Occipital lobe (tissue), 2 donors: ENCODE data around the gene TECPR2. TPM values are rescaled to one million over a fixed set of nuclear protein-coding genes. Genes with fewer than 3 reads are reported as not detected.
"Not testable (repeated sequence)": the region's sequence is repeated elsewhere in the genome, so short reads cannot be mapped to it uniquely, and the experiment has no call there.

Experiments used
- DNase-seq: peaks from one replicate; lab custom pipeline; 2025; lab: John Stamatoyannopoulos, UW
- total RNA-seq: library from RNA; depleted of rRNA; stranded (reverse); fragments of >200 nt; gene quantifications from one replicate; pipeline ENCODE4 v1.2.3, GENCODE V29; 2014

Gene TECPR2
- total RNA-seq, 1 donor from 2014 or later: 15.9 TPM

DNA sequence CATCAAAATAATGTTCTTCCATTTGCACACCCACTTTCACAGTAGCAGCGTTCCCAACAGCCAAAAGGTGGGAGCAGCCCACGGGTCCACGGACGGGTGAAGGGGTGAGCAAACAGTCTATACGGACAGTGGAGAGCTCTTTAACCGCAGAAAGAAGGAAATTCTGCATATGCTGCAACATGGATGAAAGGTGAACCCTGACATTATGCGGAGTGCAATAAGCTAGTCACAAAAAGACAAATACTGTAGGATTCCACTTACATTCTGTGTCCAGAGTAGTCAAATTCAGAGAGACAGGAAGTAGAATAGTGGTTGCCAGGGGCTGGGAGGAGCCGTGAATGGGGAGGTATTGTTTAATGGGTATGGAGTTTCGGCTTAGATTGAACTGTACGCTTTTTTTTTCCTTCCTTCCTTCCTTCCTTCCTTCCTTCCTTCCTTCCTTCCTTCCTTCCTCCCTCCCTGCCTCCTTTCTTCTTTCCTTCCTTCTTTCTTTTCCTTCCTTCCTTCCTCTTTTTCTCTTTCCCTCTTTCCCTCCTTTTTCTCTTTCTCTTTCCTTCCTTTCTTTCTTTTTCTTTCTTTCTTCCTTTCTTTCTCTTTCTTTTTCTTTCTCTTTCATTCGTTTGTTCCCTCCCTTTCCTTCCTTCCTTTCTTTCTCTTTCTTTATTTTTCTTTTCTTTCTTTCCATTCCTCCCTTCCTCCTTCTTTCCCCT, 162.6 kb downstream of the TECPR2 start:
- no peak for DNase-seq

DNA sequence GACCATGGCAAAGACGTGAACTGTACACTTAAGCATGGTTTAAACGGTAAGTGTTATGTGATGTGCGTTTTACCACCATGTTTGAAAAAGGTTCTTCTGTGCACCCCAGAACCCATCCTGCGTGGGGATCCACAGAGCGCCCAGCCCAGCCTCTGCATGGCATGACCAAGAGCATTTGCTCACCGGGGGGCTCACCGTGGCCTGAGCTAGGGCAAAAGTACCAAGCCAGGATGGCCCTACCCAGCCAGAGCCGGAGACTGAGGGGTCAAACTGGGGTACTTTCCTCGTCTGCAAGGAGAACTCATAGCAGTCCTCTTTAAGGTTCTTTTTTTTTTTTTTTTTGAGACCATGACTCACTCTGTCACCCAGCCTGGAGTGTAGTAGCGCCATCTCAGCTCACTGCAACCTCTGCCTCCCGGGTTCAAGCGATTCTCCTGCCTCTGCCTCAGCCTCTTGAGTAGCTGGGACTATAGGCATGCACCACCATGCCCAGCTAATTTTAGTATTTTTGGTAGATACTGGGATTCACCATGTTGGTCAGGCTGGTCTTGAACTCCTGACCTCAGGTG, 163.3 kb downstream of the TECPR2 start:
- DNase-seq: no peak

DNA sequence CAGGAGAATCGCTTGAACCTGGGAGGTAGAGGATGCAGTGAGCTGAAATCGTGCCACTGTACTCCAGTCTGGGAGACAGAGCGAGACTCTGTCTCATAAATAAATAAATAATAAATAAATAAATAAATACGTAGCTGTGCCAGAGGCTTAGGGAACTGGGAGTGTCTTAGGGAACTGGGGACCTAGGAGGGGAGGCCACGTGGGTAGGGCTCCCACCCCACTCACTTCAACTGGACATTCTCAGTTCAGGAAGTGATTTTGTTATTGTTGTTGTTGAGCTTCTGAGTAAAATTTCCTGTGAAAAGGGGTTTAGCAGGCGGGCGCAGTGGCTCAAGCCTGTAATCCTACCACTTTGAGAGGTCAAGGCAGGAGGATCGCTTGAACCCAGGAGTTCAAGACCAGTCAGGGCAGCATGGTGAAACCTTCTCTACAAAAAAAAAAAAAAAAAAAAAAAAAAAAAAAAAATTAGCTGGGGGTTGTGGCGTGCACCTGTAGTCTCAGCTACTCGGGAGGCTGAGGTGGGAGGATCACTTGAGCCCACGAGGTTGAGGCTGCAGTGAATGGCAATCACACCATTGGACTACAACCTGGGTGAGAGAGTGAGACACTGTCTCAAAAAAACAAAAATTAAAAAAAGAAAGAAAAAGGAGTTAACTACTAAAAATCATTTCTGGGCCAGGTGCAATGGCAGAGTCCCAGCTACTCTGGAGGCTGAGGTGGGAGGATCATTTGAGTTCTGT, 165.9 kb downstream of the TECPR2 start:
- DNase-seq: no peak

DNA sequence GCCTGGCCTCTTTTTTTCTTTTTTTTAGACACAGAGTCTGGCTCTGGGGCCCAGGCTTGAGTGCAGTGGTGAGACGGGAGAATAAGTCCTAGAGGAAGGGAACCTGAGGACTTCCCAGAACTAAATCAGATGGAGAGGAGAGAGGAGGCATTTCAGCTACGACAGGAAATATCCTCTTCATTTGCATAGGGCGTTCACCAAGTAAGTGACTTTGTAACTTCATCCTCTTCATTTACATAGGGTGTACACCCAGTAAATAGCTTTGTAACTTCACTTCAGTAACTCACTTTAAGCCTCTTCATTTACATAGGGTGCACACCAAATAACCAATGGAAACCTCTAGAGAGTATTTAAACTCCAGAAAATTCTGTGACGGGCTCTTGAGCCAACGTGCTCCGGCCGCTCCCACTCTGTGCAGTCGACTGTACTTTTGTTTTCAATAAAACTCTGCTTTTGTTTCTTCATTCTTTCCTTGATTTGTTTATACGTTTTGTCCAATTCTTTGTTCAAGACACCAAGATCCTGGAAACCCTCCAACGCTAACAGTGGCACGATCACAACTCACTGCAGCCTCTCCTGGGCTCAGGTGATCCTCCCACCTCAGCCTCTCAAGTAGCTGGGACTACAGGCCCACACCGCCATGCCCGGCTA, 168.2 kb downstream of the TECPR2 start:
- DNase-seq: no peak

DNA sequence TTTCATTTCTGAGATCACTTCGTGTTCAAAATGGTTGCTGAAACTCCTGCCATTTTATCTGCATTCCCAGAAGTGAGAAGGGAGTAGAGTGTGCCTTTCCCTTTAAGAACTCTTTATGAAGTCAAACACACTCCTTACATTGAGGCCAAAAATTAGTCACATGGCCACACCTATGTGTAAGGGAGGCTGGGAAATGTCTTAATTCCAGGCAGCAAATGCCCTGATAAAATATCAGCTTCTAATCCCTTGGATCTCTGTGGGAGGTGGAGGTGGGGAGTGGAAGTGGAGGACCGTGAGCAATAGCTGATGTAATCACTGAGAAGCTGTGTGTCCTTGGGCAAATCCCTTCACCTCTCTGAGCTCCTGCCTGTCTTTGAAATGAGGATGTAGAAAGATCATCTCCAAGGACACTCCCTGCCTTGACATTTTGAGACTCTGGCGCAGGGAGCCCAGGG, 169.5 kb downstream of the TECPR2 start:
- no peak for DNase-seq

DNA sequence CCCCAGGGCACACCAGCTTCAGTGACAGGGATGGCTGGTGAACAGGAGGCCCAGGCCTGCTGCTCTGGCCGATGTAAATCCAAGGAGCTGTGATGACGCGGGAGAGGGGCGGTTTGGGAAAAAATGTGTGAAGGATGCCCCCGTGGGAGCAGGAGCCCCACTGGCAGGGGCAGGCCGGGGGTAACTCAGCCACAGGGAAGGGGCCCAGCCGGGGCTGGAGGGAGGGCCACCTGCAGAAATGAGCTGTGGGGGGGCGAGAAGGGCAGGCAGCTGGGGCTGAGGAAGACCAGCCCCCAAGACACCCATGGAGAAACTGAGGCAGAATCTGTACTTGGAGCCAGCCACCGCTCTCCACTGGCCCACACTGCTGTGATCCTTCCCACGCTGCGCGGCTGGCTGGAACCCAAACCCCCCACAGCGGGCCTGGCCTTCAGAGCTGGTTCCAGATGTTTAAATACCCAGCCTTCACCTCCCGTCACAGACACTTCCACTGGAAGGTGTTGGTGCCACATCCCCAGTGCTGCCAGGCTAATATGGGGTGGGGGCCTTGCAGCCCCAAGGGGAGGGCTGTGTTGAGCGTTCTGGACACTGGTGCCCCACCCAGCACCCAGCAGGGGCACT, 175.3 kb downstream of the TECPR2 start:
- DNase-seq: no peak

DNA sequence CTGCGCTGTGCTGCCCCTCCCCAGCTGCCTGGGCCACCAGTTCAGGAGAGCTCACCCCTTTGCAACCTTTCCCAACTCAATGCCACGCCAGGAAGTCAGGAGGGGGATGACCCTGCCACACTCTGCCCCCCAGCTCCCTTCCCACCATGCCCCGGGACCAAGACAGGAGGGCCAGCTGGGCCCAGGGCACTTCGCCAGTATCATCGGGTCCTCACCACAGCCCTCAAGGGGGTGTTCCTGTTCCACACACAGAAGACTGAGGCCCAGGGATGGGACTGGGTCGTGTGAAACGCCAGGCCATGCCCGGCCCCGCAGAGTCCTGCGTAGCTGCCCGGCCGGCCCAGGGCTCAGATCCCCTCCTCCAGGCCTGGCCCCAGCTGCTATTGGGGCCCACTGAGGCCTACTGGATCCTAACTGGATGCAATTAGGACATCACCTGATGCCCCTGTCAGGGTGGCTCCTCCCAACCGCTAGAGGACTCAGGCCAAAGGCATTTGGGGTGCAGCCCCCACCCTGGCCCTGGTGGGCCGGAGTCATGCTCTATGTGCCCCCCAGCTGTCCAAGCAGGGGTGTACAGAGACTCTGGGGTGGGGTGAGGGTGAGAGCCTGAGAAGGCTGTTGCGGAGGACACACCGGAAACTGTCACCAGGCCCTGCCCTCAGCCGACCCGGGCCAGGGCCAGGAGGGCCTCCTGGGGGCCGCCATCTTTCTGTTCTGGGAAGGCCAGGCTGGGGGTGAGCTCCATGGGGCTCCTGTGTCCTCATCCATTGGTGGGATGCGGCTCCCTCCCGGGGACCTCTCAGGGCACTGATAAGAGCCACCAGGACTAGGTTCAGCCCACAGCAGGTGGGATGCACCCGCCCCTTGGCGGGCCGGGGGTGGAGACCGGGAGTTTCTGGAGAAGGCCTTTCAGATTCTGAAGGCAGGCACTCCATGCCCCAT, 176.1 kb downstream of the TECPR2 start:
- no peak for DNase-seq

DNA sequence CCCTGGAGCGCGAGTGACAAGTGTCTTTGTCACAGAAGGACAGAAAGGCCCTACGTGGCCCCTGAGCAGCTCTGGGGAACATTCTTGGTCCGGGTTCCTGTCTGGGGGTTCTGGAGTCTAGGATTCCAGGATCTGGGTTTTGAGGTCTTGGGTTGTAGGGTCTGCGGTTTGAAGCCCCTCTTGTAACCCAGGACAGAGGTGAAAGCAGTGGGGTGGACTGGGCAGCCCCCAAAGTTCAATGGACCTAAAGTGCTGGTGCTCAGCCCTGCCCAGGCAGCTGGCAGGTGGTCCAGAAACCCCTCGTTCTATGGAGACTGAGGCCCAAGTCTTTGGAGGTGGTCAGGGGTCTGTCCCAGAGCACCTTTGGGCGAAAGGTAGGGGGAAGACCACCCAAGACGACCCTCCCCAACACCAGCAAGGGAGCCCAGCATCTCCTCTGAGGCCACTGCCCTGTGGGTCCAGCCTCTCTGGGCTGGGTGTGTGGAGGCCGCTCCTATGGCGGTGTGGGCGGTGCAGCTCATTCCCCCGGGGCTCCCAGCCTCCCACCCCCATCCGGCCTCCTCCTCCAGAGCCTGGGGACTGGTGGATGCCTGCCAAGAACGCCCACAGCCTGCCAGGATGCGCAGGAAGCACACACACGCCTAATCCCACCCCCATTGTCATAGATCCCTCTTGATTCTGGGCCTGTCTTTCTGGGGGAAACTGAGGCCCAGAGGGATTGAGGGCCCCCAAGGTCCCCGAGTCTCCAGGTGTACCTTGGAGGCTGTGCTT, 177.0 kb downstream of the TECPR2 start:
- DNase-seq: no peak

DNA sequence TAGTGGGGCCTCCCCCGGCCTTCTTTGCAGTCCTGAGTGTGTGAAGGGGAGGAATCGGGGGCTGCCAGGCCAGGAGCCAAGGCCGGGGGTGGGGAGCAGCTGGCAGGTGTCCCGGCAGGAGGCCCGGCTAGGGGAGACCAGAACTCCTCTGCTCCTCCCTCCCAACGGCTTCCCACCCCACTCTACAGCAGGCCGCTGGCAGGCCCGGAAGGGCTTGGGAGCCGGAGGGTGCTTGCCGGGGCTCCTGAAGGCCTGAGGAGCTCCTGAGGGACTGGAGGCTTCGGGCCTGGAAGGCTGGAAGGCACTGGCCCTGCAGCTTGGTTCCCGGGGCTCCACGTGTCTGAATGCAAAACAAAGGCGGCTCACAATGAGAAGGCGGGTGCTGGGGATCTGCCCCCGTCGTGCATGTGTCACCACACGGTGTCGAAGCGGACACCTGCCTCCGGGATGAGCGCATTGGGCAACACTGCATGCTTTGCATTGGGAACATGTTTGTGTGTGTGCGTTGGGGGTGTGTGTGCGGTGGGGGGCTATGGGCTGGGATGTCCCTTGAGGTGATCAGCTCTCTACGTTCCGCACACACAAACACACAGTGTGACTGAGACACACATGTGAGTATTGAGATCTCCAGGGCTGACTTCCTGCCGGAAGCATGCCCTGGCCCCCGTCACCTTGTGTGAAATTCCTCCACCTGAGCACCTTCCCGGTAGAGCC, 177.7 kb downstream of the TECPR2 start:
- DNase-seq: no peak

DNA sequence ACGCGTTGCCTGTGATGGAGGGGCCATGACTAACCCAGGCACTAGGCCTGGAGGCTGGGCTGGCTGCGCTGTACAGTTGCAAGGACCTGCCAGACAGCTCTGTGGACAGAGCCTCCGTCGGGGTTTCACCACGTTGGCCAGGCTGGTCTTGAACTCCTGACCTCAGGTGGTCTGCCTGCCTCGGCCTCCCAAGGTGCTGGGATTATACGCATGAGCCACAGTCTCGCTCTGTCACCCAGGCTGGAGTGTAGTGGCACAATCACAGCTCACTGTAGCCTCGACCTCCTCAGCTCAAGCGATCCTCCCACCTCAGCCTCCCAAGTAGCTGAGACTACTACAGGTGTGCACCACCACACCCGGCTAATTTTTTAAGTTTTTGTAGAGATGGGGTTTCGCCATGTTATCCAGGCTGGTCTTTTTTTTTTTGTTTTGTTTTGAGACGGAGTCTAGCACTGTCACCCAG, 178.3 kb downstream of the TECPR2 start:
- DNase-seq: not testable (repeated sequence)

DNA sequence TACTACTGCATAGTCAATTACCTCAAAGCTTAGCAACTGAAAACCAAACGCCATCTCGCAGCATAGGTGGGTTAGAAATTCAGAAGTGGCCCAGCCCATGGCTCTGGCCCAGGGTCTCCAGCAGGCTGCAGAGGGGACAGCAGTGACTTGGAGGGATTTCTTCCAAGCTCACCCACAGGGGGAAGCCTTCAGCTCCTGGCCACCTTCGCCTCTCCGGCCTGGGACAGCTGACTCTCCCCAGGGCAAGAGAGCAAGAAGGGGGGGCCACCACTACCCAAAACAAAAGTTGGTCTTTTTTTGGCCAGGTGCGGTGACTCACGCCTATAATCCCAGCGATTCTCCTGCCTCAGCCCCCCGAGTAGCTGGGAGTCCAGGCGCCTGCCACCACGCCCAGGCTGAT, 179.0 kb downstream of the TECPR2 start:
- no peak for DNase-seq

DNA sequence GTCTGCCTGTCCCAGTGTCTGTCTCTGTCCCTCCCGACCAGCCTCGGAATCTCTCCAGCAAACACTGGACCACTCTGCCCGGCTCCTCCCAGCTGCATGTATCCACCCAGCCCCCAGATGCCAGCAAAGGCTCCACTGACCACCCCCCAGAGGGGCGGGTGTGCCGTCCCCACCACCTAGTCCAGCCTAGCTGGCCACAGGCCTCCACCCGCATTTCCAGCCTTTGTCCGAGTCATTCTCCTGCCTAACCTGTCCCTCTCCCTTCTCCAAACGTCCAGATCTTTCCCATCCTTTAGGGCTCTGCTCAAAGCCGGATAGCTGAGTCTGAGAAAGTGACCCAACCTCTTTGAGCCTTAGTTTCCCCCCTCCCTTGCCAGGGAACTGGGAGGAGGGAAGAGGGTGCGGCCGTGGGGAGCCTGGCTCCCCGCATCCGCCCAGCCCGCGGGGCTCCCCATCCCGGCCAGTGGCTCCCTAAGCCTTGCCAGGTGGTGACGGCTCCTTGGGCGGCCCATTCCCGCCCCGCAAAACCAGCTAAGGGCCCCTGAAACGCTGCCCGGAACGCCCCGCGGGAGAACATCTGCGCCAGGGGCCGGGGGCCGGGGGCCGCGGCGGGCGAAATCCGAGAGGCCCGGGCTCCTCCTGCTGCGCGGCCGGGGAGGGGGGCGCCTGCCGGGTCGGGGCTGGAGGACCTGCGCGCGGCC, 181.5 kb downstream of the TECPR2 start:
- DNase-seq: no peak

DNA sequence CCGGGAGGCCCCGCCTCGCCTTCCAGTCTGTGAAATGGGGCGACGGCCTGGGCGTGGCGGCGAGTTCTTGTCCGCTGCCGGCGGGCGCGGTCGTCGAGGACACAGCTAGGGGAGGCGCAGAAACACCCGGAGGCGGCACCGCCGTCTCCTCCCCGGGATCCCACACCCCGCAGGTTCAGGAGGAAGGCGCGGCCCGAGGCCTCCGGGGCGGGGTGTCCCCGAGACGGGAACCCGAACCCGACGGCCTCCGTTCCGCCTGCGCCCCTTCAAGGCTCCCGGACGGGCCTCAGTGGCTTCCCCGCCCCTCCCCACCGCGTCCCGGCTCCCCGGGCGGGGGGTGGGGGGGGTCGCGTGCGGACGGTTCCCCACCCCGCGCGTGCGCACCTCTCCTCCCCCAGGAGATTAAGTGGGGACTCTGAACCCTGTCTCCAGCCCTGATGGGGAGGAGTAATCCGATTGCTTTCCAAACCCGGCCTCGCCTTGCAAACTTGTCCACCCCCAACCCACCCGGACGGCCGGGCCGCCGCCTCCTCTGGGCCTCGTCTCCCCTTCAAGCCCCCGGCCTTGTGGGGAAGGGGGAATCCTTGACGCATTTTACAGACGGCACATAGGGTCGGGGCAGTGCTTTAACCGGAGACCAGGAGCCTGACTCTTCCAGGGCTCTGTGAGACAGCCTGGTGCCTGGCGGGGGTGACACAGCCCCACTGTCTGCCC, 182.2 kb downstream of the TECPR2 start:
- DNase-seq: no peak

DNA sequence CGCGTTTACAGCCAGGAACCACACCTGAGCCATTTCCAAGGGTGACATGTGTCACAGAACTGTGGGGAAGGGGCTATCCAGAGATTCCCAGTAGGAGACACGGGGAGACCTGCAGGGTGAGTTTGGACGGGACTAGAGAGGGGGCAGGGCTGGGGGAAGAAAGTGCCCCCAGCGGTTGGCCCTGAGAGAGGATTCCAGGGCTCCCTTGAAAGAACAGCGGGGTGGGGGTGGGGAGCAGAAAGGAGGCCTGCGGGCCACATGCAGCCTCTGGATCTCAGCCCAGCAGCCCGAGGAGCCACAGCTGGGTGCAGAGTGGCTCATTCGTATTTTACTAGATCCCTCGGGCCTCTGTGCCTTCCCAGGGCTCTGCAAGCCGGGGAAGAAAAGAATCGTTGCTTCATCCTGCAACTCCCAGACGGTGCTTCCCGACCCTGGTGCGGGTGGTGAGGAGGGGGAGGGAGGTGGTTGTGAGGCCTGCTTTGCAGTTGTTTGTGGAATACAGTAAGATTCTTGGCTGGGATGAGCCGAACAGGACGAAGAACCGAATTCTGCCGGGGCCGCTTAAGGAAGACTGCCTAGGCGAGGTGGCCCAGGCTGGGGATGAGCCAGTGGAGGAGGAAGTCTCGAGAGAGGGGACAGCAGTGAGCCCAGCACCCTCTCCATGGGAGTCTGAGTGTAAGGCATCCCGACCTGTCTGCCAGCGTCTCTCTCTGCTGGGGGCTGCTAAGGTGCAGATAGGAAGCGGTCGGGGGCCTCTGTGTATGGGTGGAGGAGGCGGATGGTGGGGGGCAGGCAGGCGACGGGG, 182.9 kb downstream of the TECPR2 start:
- DNase-seq: no peak

DNA sequence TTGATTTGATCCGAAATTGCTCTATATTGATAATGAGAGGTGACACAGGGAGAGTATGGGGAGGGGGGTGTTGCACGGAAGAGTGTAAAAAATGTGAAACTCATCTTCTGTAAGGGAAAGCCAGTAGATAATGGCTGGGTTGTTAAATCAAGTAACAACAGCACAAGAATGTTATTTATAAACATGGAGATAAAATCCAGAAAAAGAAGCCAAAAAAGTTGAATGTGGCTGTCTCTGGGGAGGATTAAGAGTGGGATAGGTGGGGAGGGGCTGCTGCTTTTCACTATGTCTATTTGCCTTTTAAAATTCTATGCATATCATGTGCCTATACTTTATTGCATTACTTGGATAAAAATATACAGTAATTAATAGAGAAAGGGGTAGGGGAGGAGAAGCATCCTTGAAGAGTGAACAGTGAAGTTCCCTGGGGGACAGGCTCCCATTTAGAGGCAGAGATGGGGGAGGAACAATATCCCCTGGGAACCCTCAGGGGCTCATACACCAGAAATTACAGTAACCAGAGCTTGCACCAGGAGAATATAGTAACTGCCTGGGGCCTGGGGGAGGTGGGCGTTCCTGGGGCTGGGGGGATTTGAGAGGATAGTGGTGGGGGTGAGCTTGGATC, 186.0 kb downstream of the TECPR2 start:
- DNase-seq: no peak

DNA sequence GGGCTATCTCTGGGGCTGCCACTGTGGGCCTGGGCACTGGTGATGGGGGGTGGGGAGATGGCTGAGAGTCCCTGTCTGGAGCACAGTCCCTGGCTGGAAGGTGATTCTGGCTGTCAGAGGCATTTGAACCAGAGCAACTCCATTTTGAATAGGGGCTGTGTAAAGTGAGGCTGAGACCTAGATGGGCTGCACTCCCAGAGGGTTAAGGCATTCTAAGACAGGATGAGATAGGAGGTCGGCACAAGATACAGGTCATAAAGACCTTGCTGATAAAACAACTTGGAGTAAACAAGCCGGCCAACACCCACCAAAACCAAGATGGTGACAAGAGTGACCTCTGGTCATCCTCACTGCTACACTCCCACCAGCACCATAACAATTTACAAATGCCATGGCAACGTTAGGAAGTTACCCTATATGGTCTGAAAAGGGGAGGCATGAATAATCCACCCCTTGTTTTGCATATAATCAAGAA, 188.2 kb downstream of the TECPR2 start:
- not testable (repeated sequence) for DNase-seq
